CD4-positive, alpha-beta T cell (primary cell): Measurements from ENCODE around the gene TRIM44. TPM values are rescaled to one million over a fixed set of nuclear protein-coding genes. Genes with fewer than 3 reads are reported as not detected.

Experiments
- ATAC-seq: fragments of 200-7000 bp; cut with Tn5 transposase; one replicate; pipeline ENCODE4 v1.10.0; 2022; ENCODE audit warnings: mild to moderate bottlenecking; ENCODE audit not compliant: poor library complexity
- CTCF ChIA-PET: fragments of 350-600 bp; sonication (Branson Sonifier 250); formaldehyde crosslinking; loops from one replicate; lab custom pipeline; 2021; ENCODE audit warnings: antibody characterized with exemption, inconsistent platforms; lab: Charles Lee
- POLR2A ChIA-PET: fragments of 350-600 bp; sonication (Branson Sonifier 250); formaldehyde crosslinking; loops from one replicate; lab custom pipeline; 2021; ENCODE audit warnings: antibody characterized with exemption, inconsistent platforms; lab: Charles Lee
- DNase-seq, 14 experiments: peaks; one replicate each; pipeline ENCODE4 v3.0.0-alpha.2; 2013 to 2020; ENCODE audit warnings: mixed read lengths in 2 of 14
- H3K27ac ChIP-seq, 2 donors: one replicate each; pipeline versions ENCODE4 v1.5.1 to v1.7.0; 2013; ENCODE audit warnings: low read length in 2 of 2, low read depth in 1 of 2, mild to moderate bottlenecking in 1 of 2
- H3K27me3 ChIP-seq, 2 experiments: 1 replicate in 1 of 2; 2 replicates in 1 of 2; pipeline versions ENCODE4 v1.6.1 to v1.7.0; 2013; ENCODE audit warnings: low read length in 2 of 2, control low read depth in 1 of 2, mild to moderate bottlenecking in 1 of 2, moderate library complexity in 1 of 2; ENCODE audit not compliant: insufficient read depth in 2 of 2, control insufficient read depth in 1 of 2
- H3K36me3 ChIP-seq: one replicate; pipeline ENCODE4 v1.6.1; 2013; ENCODE audit warnings: low read length, control low read depth; ENCODE audit not compliant: insufficient read depth
- H3K4me1 ChIP-seq: one replicate; pipeline ENCODE4 v1.6.1; 2013; ENCODE audit warnings: low read length, control low read depth; ENCODE audit not compliant: insufficient read depth
- H3K4me3 ChIP-seq: one replicate; pipeline ENCODE4 v1.5.1; 2013; ENCODE audit warnings: mild to moderate bottlenecking, low read length, moderate library complexity
- H3K9me3 ChIP-seq, 2 experiments: 1 replicate in 1 of 2; 2 replicates in 1 of 2; pipeline versions ENCODE4 v1.6.1 to v1.7.0; 2013; ENCODE audit warnings: low read length in 2 of 2, mild to moderate bottlenecking in 2 of 2, control low read depth in 1 of 2, moderate library complexity in 1 of 2; ENCODE audit not compliant: control insufficient read depth in 1 of 2, insufficient read depth in 1 of 2
- H3K27ac Mint-ChIP-seq: one replicate; pipeline ENCODE4 v1.8.0; 2020; ENCODE audit warnings: mixed read lengths
- H3K27me3 Mint-ChIP-seq: one replicate; pipeline ENCODE4 v1.8.0; 2021; ENCODE audit warnings: mixed read lengths
- H3K36me3 Mint-ChIP-seq: one replicate; pipeline ENCODE4 v1.8.0; 2021; ENCODE audit warnings: low read depth, mixed read lengths
- H3K4me1 Mint-ChIP-seq: one replicate; pipeline ENCODE4 v1.8.0; 2021; ENCODE audit warnings: low read depth, mixed read lengths
- H3K4me3 Mint-ChIP-seq: one replicate; pipeline ENCODE4 v1.8.0; 2020; ENCODE audit warnings: mild to moderate bottlenecking, mixed read lengths
- H3K9me3 Mint-ChIP-seq: one replicate; pipeline ENCODE4 v1.8.0; 2020; ENCODE audit warnings: mixed read lengths
- CTCF ChIP-seq: fragments of 200-600 bp; IDR thresholded peaks from one replicate; pipeline ENCODE4 v1.8.0; 2022; ENCODE audit warnings: antibody characterized with exemption, mild to moderate bottlenecking
- intact Hi-C, 2 experiments: fragments of 100-400 bp; cut with DNase I in 1 of 2; cut with micrococcal nuclease in 1 of 2; formaldehyde crosslinking; loops; one replicate each; pipeline versions ENCODE4 v1.15.1 to v1.9.0; 2023 to 2025; cut with DNase I, micrococcal nuclease
- total RNA-seq, 174 experiments: library from RNA in 2 of 174; stranded (reverse) in 2 of 174; gene quantifications; one replicate each; pipeline ENCODE4 v1.2.3 and lab custom pipeline; 2021 to 2026

Gene TRIM44
- total RNA-seq, 2 experiments from 2014 or later = 32.1 to 36.7 TPM

- intact Hi-C loops = no loop called here
- no peak for TF ChIP-seq CTCF
- Mint-ChIP-seq H3K27ac (no peak overlapping the region), H3K27me3 (no peaks in the 10 kb centered on the region), H3K4me1 (peaks cover 64% of the 10 kb centered on the region), H3K4me3 (no peak overlapping the region), H3K36me3 (peaks cover 72% of the 10 kb centered on the region), H3K9me3 (no peaks in the 10 kb centered on the region)
- ATAC-seq = no peak
- ChIA-PET CTCF (no interaction called here), POLR2A (no interaction called here)
- no peaks in the 10 kb centered on the region for H3K36me3 ChIP-seq
- no peaks in the 10 kb centered on the region for H3K27me3 ChIP-seq
- H3K27ac ChIP-seq = no peak overlapping the region
- DNase-seq = no peak
- H3K4me3 ChIP-seq = no peak overlapping the region
- H3K9me3 ChIP-seq = peaks cover 0 to 4% of the 10 kb centered on the region in 2 experiments
- no peaks in the 10 kb centered on the region for H3K4me1 ChIP-seq
These were observed 99.3 kb downstream of the TRIM44 start for GRCh38 chr11:35761899-35762298.

- Mint-ChIP-seq H3K4me1 (peaks cover 61% of the 10 kb centered on the region), H3K4me3 (no peak overlapping the region), H3K9me3 (no peaks in the 10 kb centered on the region), H3K27me3 (no peaks in the 10 kb centered on the region), H3K27ac (no peak overlapping the region), H3K36me3 (peaks cover 72% of the 10 kb centered on the region)
- intact Hi-C loops = no loop called here
- H3K4me1 ChIP-seq = no peaks in the 10 kb centered on the region
- no peak for ATAC-seq
- TF ChIP-seq CTCF = no peak
- H3K27ac ChIP-seq = no peak overlapping the region
- CTCF ChIA-PET = no interaction called here
- no peak overlapping the region for H3K4me3 ChIP-seq
- no peaks in the 10 kb centered on the region for H3K27me3 ChIP-seq
- H3K36me3 ChIP-seq = no peaks in the 10 kb centered on the region
- POLR2A ChIA-PET = no interaction called here
- DNase-seq = no peak
- peaks cover 0 to 4% of the 10 kb centered on the region in 2 experiments for H3K9me3 ChIP-seq
These were observed 100.7 kb downstream of the TRIM44 start for GRCh38 chr11:35763301-35763700.

GRCh38 chr11:35763765-35764164 is 101.2 kb downstream of the TRIM44 start:
- no peaks in the 10 kb centered on the region for H3K9me3 Mint-ChIP-seq
- Histone ChIP-seq H3K4me1 (no peaks in the 10 kb centered on the region), H3K9me3 (peaks cover 0 to 4% of the 10 kb centered on the region in 2 experiments), H3K36me3 (no peaks in the 10 kb centered on the region), H3K27ac (no peak overlapping the region), H3K27me3 (no peaks in the 10 kb centered on the region), H3K4me3 (no peak overlapping the region)
- H3K27me3 Mint-ChIP-seq = no peaks in the 10 kb centered on the region
- POLR2A ChIA-PET = no interaction called here
- DNase-seq = no peak
- no peak for ATAC-seq
- H3K36me3 Mint-ChIP-seq = peaks cover 71% of the 10 kb centered on the region
- H3K4me3 Mint-ChIP-seq = no peak overlapping the region
- H3K4me1 Mint-ChIP-seq = peaks cover 59% of the 10 kb centered on the region
- no peak overlapping the region for H3K27ac Mint-ChIP-seq
- no peak for TF ChIP-seq CTCF
- CTCF ChIA-PET = no interaction called here
- intact Hi-C loops = no loop called here
